NAMALWA (cell line): ENCODE measurements around the gene SIDT1.
"Not testable (repeated sequence)": the region's sequence is repeated elsewhere in the genome, so short reads cannot be mapped to it uniquely, and the experiment has no call there.

ENCODE experiments used
- DNase-seq: peaks from one replicate; pipeline ENCODE4 v3.0.0-alpha.2; 2015; ENCODE audit warnings: low spot score

SIDT1 gene

GRCh38 chr3:113634782-113635474, 102.6 kb downstream of the SIDT1 start:
- DNase-seq, result no peak

GRCh38 chr3:113636034-113636433, 103.7 kb downstream of the SIDT1 start:
- not testable (repeated sequence) for DNase-seq

GRCh38 chr3:113637756-113638155, 105.4 kb downstream of the SIDT1 start:
- no peak for DNase-seq

- no peak for DNase-seq
Measured at GRCh38 chr3:113638910-113639309, 106.6 kb downstream of the SIDT1 start.

- DNase-seq, result no peak
Measured at GRCh38 chr3:113643583-113643982, 111.2 kb downstream of the SIDT1 start.

GRCh38 chr3:113648524-113648923, 116.2 kb downstream of the SIDT1 start:
- no peak for DNase-seq

- DNase-seq, result no peak
Measured at GRCh38 chr3:113649174-113649845, 117.0 kb downstream of the SIDT1 start.

GRCh38 chr3:113654310-113654709, 122.0 kb downstream of the SIDT1 start:
- DNase-seq, result no peak

- no peak for DNase-seq
Measured at GRCh38 chr3:113654851-113655250, 122.5 kb downstream of the SIDT1 start.

GRCh38 chr3:113658107-113658506, 125.8 kb downstream of the SIDT1 start:
- no peak for DNase-seq

- DNase-seq, result peak; percentile 85
Measured at GRCh38 chr3:113659101-113659541, 126.8 kb downstream of the SIDT1 start.

- DNase-seq, result no peak
Measured at GRCh38 chr3:113659996-113660395, 127.6 kb downstream of the SIDT1 start.

- DNase-seq, result peak; percentile 41
Measured at GRCh38 chr3:113660458-113660857, 128.1 kb downstream of the SIDT1 start.

GRCh38 chr3:113660896-113661295, 128.5 kb downstream of the SIDT1 start:
- peak; percentile 50 for DNase-seq

- DNase-seq, result no peak
Measured at GRCh38 chr3:113662824-113663223, 130.5 kb downstream of the SIDT1 start.

GRCh38 chr3:113663324-113663750, 131.0 kb downstream of the SIDT1 start:
- DNase-seq, result no peak

GRCh38 chr3:113663761-113664160, 131.4 kb downstream of the SIDT1 start:
- no peak for DNase-seq

GRCh38 chr3:113664523-113665094, 132.3 kb downstream of the SIDT1 start:
- DNase-seq, result no peak

GRCh38 chr3:113668015-113668414, 135.7 kb downstream of the SIDT1 start:
- DNase-seq, result peak; percentile 13

GRCh38 chr3:113673593-113673992, 141.2 kb downstream of the SIDT1 start:
- DNase-seq, result no peak

GRCh38 chr3:113676261-113676660, 143.9 kb downstream of the SIDT1 start:
- no peak for DNase-seq

GRCh38 chr3:113677737-113678136, 145.4 kb downstream of the SIDT1 start:
- DNase-seq, result no peak

- no peak for DNase-seq
Measured at GRCh38 chr3:113678773-113679172, 146.4 kb downstream of the SIDT1 start.
